ENCODE measurements around the gene REL.

The REL gene

DNA sequence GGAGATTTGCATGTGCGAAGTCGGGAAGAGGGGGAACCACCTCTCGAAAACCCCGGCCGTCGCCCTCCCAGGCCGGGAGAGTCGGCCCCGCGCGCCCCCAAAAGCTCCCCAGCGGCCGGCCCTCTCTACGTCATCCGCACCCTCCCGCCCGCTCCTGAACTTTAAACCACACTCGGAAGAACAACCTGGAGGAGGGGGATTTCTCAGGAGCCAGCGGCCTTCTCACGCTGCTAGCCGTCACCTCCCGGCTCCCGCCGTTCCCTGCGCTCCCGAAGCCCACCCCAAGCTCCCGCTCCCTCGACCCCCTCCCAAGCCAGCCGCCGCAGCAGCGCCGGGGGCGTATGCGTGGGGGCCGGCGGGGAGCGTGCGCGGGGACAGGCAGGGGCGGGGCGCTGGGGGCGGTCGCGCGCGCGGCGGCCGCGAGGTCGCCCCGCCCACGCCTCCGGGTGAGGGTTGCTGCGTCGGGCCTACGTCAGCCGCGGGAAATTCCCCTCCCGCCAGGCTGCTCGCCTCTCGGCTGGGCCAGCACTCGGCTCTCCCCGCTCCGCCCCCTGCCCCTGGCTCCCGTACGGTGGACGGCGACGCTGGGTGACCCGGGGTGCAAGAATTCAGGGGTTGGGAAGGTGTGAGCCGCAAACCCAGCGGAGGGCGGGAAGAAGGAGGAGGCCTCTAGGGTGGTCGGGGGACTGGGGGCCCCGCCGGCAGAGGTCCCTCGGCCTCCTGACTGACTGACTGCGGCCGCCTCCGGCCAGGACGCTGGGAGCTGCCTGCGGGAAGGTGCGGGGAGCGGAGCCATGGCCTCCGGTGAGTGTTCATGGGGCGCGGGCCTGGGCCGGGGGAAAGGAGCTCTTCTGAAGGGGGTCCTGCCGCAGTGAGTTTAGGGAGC, at the start of gene REL:
REL (plus strand) TSS at position 528 of the 886 bp plus-strand sequence; CDS start at position 795, 267 bp downstream.
- H3K4me1 ChIP-seq (ENCODE audit: control insufficient read depth, insufficient read depth, low read length) = peaks cover 4% of the 10 kb centered on the region
- no peaks in the 10 kb centered on the region for H3K27me3 ChIP-seq (ENCODE audit: control insufficient read depth, insufficient read depth, low read length)
- H3K36me3 ChIP-seq (ENCODE audit: control insufficient read depth, insufficient read depth, low read length) = no peaks in the 10 kb centered on the region
- H3K27ac ChIP-seq (ENCODE audit: low read depth, low read length) = peak within 1 kb of the TSS; percentile 95
- peak within 1 kb of the TSS; percentile 91 for H3K4me3 ChIP-seq (ENCODE audit: low read length)
- H3K9ac ChIP-seq (ENCODE audit: low read length) = peak within 1 kb of the TSS; percentile 95

DNA sequence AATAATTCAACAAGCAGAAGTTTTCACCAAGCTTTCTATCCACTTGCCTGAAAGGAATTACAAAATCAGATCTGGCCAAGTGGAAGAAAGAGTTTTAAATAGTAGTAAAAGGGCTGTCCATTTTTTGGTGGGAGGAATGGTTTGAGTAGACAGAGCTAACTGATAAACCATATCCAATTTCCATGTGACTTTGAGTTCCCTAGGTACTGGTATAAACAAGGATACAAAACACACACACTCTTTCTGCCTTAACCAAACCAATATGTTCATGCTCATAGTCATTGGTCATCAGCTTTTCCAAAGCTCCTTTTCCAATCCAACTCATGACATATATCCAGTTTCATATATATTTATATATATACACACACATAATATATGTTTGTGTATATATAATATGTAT, 49.5 kb upstream of the REL start:
- no peak overlapping the region for H3K27ac ChIP-seq (ENCODE audit: low read depth, low read length)
- H3K27me3 ChIP-seq (ENCODE audit: control insufficient read depth, insufficient read depth, low read length) = no peaks in the 10 kb centered on the region
- no peak overlapping the region for H3K4me3 ChIP-seq (ENCODE audit: low read length)
- no peaks in the 10 kb centered on the region for H3K36me3 ChIP-seq (ENCODE audit: control insufficient read depth, insufficient read depth, low read length)
- no peak overlapping the region for H3K9ac ChIP-seq (ENCODE audit: low read length)
- H3K4me1 ChIP-seq (ENCODE audit: control insufficient read depth, insufficient read depth, low read length) = no peaks in the 10 kb centered on the region

DNA sequence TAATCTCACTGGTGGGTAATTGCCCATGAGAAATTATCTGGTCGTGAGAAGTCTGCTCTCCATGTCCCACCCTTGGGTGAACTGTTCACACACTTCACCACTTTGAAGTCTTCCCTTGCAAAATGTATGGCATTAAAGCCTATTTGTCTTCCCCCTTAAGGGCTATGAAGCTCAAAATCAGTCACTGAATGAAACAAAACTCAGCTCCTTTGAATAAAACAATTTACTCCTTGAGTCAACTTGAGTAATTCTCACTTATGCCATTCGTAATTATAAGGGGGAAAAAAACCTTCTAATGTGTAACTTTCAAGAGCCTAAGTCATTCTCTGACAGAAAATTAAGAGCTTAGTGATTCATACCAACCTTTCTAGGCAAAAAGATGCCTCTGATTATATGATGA, 48.8 kb upstream of the REL start:
- Histone ChIP-seq H3K27ac (ENCODE audit: low read depth, low read length) (no peak overlapping the region), H3K4me1 (ENCODE audit: control insufficient read depth, insufficient read depth, low read length) (no peaks in the 10 kb centered on the region), H3K27me3 (ENCODE audit: control insufficient read depth, insufficient read depth, low read length) (no peaks in the 10 kb centered on the region), H3K4me3 (ENCODE audit: low read length) (no peak overlapping the region), H3K9ac (ENCODE audit: low read length) (no peak overlapping the region), H3K36me3 (ENCODE audit: control insufficient read depth, insufficient read depth, low read length) (no peaks in the 10 kb centered on the region)

DNA sequence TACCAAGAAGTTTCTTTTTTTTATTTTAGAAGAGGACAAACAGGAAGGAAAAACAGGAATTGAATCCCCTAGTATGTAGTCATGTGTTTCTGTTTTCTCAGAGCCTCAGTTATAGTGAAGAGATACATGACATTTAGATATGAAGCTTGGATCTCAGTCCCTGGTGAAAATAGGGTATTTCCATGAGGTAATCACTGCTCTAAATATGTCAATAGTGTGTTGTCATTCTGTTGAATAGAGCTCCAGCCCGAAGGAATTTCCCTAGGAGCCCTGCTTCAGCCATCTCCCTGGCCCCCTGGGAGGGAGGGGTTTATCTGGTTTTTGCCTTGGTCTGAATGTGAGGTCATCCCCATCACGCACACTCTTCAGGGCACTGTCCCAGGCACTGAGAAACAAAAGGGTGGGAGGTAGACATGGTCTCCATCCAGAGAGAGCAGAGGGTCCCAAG, 47.1 kb upstream of the REL start:
- Histone ChIP-seq H3K27ac (ENCODE audit: low read depth, low read length) (no peak overlapping the region), H3K4me1 (ENCODE audit: control insufficient read depth, insufficient read depth, low read length) (no peaks in the 10 kb centered on the region), H3K9ac (ENCODE audit: low read length) (no peak overlapping the region), H3K36me3 (ENCODE audit: control insufficient read depth, insufficient read depth, low read length) (no peaks in the 10 kb centered on the region), H3K4me3 (ENCODE audit: low read length) (no peak overlapping the region), H3K27me3 (ENCODE audit: control insufficient read depth, insufficient read depth, low read length) (no peaks in the 10 kb centered on the region)

DNA sequence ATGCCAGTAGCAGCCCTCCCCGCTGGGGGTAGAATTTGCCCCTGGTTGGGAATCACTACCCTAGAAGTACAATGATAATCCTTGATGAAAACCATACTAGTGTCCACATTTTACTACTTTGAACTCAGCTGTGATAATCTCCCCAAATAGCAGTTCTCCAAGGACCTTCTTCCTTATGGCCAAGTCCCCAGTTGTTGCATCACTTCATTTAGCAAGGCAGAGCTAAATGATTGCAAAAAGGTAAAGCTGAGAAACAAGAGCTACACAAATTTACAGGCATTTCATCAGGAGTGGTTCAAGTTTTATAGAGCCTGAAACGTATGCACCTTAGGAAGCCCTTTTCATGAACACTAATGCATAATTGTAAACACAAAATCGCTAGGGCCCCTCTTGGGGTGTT, 44.9 kb upstream of the REL start:
- Histone ChIP-seq H3K27me3 (ENCODE audit: control insufficient read depth, insufficient read depth, low read length) (no peaks in the 10 kb centered on the region), H3K9ac (ENCODE audit: low read length) (no peak overlapping the region), H3K36me3 (ENCODE audit: control insufficient read depth, insufficient read depth, low read length) (no peaks in the 10 kb centered on the region), H3K27ac (ENCODE audit: low read depth, low read length) (no peak overlapping the region), H3K4me1 (ENCODE audit: control insufficient read depth, insufficient read depth, low read length) (no peaks in the 10 kb centered on the region), H3K4me3 (ENCODE audit: low read length) (no peak overlapping the region)

DNA sequence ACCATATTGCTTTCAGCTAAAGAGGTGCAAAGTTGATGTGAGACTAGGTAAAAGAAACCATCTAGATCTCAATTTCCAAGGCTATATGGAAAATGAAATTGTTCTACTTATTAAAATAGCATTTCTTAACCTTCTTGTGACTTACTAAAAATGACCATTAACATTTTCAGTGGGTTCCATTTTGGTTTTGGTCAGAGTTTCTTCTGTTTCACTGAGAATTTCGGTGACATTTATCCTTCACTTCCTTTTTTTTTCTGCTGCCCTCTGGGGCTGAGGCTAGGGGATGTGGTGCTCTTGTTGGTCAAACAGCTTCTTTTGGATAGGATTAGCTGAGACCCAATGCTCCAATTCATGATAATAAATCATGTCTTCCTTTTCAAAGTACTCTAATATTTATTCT, 44.3 kb upstream of the REL start:
- no peaks in the 10 kb centered on the region for H3K27me3 ChIP-seq (ENCODE audit: control insufficient read depth, insufficient read depth, low read length)
- no peak overlapping the region for H3K4me3 ChIP-seq (ENCODE audit: low read length)
- no peaks in the 10 kb centered on the region for H3K36me3 ChIP-seq (ENCODE audit: control insufficient read depth, insufficient read depth, low read length)
- no peak overlapping the region for H3K27ac ChIP-seq (ENCODE audit: low read depth, low read length)
- no peaks in the 10 kb centered on the region for H3K4me1 ChIP-seq (ENCODE audit: control insufficient read depth, insufficient read depth, low read length)
- no peak overlapping the region for H3K9ac ChIP-seq (ENCODE audit: low read length)

DNA sequence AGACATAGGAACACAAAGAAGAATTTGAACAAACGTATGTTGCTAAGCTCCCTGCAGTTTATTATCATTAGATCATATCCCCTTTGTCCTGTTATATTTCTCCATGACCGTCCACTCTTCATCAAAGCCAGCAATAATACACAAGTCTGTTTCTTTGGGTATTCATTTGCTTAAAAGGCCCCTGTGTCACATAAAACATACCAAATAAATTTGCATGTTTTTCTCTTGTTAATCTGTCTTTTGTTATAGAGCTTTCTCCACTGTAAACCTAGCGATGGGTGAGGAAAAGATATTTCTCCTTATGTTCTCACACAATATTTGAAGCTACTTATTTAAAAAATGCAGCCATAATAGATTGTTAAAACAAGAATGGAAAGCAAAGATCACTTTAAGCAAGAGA, 42.9 kb upstream of the REL start:
- H3K4me3 ChIP-seq (ENCODE audit: low read length) = no peak overlapping the region
- H3K27me3 ChIP-seq (ENCODE audit: control insufficient read depth, insufficient read depth, low read length) = no peaks in the 10 kb centered on the region

DNA sequence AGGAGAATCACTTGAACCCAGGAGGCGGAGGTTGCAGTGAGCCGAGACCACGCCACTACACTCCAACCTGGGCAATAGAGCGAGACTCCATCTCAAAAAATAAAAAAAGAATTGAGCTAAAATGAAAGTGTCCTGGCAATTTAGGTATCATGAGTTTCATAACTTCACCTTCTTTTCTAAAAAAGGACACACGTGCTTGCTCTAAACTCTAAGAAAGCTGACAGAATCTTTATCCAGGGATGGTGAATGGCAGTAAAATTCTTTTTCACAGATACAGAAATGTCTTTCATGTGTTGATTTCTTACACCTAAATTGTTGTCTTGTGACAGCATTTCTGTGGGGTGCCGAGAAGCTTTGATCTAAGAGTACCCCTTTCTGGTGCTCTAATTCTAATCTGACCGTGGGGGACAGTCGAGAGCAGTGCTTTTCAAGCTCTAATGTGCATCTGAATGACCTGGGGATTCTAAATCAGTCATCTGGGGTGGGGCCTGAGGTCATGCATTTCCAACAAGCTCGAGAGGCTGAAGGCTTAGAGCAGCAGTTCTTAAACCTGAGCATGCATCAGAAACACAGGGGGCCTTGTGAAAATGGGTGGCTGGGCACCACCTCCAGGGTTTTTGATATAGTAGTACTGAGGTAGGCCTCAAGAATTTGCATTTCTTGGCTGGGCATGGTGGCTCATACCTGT, 42.1 kb upstream of the REL start:
- Histone ChIP-seq H3K27me3 (ENCODE audit: control insufficient read depth, insufficient read depth, low read length) (no peaks in the 10 kb centered on the region), H3K36me3 (ENCODE audit: control insufficient read depth, insufficient read depth, low read length) (no peaks in the 10 kb centered on the region), H3K9ac (ENCODE audit: low read length) (no peak overlapping the region), H3K4me1 (ENCODE audit: control insufficient read depth, insufficient read depth, low read length) (no peaks in the 10 kb centered on the region), H3K27ac (ENCODE audit: low read depth, low read length) (no peak overlapping the region), H3K4me3 (ENCODE audit: low read length) (no peak overlapping the region)

More for the DNA sequence above, 42.9 kb upstream of the REL start:
- H3K27ac ChIP-seq (ENCODE audit: low read depth, low read length) = no peak overlapping the region
- no peaks in the 10 kb centered on the region for H3K36me3 ChIP-seq (ENCODE audit: control insufficient read depth, insufficient read depth, low read length)
- no peaks in the 10 kb centered on the region for H3K4me1 ChIP-seq (ENCODE audit: control insufficient read depth, insufficient read depth, low read length)
- H3K9ac ChIP-seq (ENCODE audit: low read length) = no peak overlapping the region

DNA sequence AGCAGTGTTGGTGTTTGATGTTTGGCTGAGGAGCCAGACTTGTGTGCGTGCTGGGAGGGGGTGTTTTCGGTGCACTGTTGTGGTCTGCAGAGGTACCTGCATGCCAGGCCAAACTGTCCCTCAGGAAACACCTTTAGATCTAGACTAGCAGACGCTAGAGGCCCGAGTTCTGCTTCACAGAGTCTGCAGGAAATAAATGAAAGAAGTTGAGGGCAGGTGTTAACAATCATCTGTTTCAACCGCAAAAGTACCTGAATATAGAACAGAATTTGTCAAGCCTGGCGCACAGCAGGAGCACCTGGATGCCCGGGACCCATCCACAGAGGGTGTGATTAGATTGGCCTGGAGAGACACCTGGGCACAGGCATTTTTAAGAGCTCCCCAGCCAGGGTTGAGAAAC, 40.5 kb upstream of the REL start:
- no peak overlapping the region for H3K4me3 ChIP-seq (ENCODE audit: low read length)
- no peak overlapping the region for H3K27ac ChIP-seq (ENCODE audit: low read depth, low read length)

DNA sequence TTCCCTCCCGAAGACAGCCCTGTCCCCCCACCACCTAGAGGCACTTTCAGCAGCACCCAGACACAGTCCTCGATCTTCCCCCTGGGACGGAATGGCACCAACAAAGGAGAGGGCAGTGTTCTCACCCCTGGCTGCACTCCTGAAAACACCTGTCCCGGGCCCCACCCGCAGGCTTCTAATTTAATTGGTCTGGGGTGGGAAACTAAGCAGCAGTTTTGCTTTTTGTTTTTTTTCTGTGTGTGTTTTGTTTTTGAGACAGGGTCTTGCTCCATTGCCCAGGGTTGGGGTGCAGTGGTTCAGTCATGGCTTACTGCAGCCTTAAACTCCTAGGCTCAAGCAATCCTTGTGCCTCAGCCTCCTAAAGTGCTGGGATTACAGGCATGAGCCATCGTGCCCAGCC, 38.4 kb upstream of the REL start:
- no peaks in the 10 kb centered on the region for H3K36me3 ChIP-seq (ENCODE audit: control insufficient read depth, insufficient read depth, low read length)
- no peak overlapping the region for H3K27ac ChIP-seq (ENCODE audit: low read depth, low read length)
- no peaks in the 10 kb centered on the region for H3K4me1 ChIP-seq (ENCODE audit: control insufficient read depth, insufficient read depth, low read length)
- H3K4me3 ChIP-seq (ENCODE audit: low read length) = no peak overlapping the region
- H3K9ac ChIP-seq (ENCODE audit: low read length) = no peak overlapping the region
- no peaks in the 10 kb centered on the region for H3K27me3 ChIP-seq (ENCODE audit: control insufficient read depth, insufficient read depth, low read length)

More for the DNA sequence above, 40.5 kb upstream of the REL start:
- no peaks in the 10 kb centered on the region for H3K36me3 ChIP-seq (ENCODE audit: control insufficient read depth, insufficient read depth, low read length)
- no peaks in the 10 kb centered on the region for H3K27me3 ChIP-seq (ENCODE audit: control insufficient read depth, insufficient read depth, low read length)
- H3K4me1 ChIP-seq (ENCODE audit: control insufficient read depth, insufficient read depth, low read length) = no peaks in the 10 kb centered on the region
- no peak overlapping the region for H3K9ac ChIP-seq (ENCODE audit: low read length)

DNA sequence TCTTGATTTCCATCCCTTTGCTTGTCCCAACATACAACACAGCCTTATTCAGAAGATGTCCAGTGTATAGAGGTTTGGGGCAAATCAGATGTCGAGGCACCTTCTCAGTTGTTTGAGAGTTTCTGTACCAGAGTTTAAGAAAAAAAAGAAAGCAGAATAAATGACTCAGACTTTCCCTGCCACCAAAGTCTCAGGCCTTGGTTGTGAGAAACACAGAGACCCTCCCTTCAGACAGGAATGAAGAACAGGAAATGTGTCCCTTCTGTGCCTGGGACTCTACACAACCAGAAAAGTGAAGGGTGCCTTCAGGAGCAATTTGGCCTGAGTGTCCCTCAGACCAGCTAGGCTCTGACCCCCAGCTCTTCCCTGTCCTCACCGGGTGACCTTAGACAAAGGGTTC, 37.3 kb upstream of the REL start:
- no peaks in the 10 kb centered on the region for H3K4me1 ChIP-seq (ENCODE audit: control insufficient read depth, insufficient read depth, low read length)
- H3K27ac ChIP-seq (ENCODE audit: low read depth, low read length) = no peak overlapping the region
- no peaks in the 10 kb centered on the region for H3K27me3 ChIP-seq (ENCODE audit: control insufficient read depth, insufficient read depth, low read length)
- no peak overlapping the region for H3K9ac ChIP-seq (ENCODE audit: low read length)
- no peak overlapping the region for H3K4me3 ChIP-seq (ENCODE audit: low read length)
- H3K36me3 ChIP-seq (ENCODE audit: control insufficient read depth, insufficient read depth, low read length) = no peaks in the 10 kb centered on the region

DNA sequence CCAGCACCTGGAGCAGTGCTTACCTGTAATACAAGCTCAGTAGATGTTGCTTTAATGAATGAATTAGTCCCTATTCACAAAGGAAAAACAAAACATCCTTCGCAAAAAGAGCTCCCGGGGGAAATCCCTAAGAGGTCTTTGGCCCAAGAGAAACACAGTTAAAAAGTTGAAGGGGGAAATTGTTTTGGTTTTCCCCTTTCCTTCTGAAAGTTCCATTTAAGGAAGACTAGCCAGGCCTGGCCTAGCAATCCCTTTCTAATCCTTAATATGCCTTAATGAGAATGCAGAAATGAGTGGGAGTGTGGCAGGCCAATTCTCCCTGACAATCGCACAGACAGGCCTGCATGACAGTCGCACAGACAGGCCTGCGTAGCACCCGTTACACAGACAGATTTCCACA, 33.5 kb upstream of the REL start:
- H3K36me3 ChIP-seq (ENCODE audit: control insufficient read depth, insufficient read depth, low read length) = no peaks in the 10 kb centered on the region
- no peak overlapping the region for H3K4me3 ChIP-seq (ENCODE audit: low read length)
- H3K27ac ChIP-seq (ENCODE audit: low read depth, low read length) = no peak overlapping the region
- no peak overlapping the region for H3K9ac ChIP-seq (ENCODE audit: low read length)
- H3K4me1 ChIP-seq (ENCODE audit: control insufficient read depth, insufficient read depth, low read length) = no peaks in the 10 kb centered on the region
- no peaks in the 10 kb centered on the region for H3K27me3 ChIP-seq (ENCODE audit: control insufficient read depth, insufficient read depth, low read length)

Measured in rectal smooth muscle tissue (tissue), 1 donor.